Activated naive CD4-positive, alpha-beta T cell treated with anti-CD3 and anti-CD28 coated beads for 36 hours (primary cell): ENCODE measurements around the gene SYTL4. TPM values are rescaled to one million over a fixed set of nuclear protein-coding genes. Genes with fewer than 3 reads are reported as not detected.

Experiments used
- CTCF ChIA-PET: fragments of 350-600 bp; sonication (Branson Sonifier 250); formaldehyde crosslinking; loops from one replicate; lab custom pipeline; 2021; ENCODE audit warnings: antibody characterized with exemption; lab: Charles Lee
- DNase-seq: peaks from one replicate; pipeline ENCODE4 v3.0.0-alpha.2; 2020
- H3K27ac Mint-ChIP-seq: one replicate; pipeline ENCODE4 v1.8.0; 2021; ENCODE audit warnings: mild to moderate bottlenecking, mixed read lengths
- H3K27me3 Mint-ChIP-seq: one replicate; pipeline ENCODE4 v1.8.0; 2021; ENCODE audit warnings: low read depth, mixed read lengths
- H3K36me3 Mint-ChIP-seq: one replicate; pipeline ENCODE4 v1.8.0; 2021; ENCODE audit warnings: low read depth, mixed read lengths
- H3K4me1 Mint-ChIP-seq: one replicate; pipeline ENCODE4 v1.8.0; 2021; ENCODE audit warnings: low read depth, mixed read lengths
- H3K4me3 Mint-ChIP-seq: one replicate; pipeline ENCODE4 v1.8.0; 2021; ENCODE audit warnings: mild to moderate bottlenecking, moderate library complexity, mixed read lengths
- H3K9me3 Mint-ChIP-seq: one replicate; pipeline ENCODE4 v1.8.0; 2021; ENCODE audit warnings: mixed read lengths
- intact Hi-C: fragments of 100-400 bp; cut with micrococcal nuclease; formaldehyde crosslinking; loops from one replicate; pipeline ENCODE4 v1.15.1; 2023
- total RNA-seq, 2 experiments: library from RNA; stranded (reverse); gene quantifications; one replicate each; pipeline ENCODE4 v1.2.3, GENCODE V29; 2021

SYTL4 gene
- total RNA-seq, 2 experiments from 2014 or later, result not detected

GRCh38 chrX:100685997-100686305, 46.0 kb downstream of the SYTL4 start:
- intact Hi-C loops, result loop anchor here (1.0 to 2.0 kb wide), 5 partner anchors 15 to 601 kb away; no protein-coding TSS in a partner anchor
- no peak for DNase-seq
- Mint-ChIP-seq H3K27me3 (no peaks in the 10 kb centered on the region), H3K4me1 (peaks cover 16% of the 10 kb centered on the region), H3K4me3 (no peak overlapping the region), H3K27ac (no peak overlapping the region), H3K36me3 (no peaks in the 10 kb centered on the region), H3K9me3 (no peaks in the 10 kb centered on the region)
- CTCF ChIA-PET, result interaction anchor here (0.8 to 8.0 kb wide), 9 partner anchors 9 to 174 kb away, joined by 3 to 118 read pairs (median 4); no protein-coding TSS in a partner anchor

DNA sequence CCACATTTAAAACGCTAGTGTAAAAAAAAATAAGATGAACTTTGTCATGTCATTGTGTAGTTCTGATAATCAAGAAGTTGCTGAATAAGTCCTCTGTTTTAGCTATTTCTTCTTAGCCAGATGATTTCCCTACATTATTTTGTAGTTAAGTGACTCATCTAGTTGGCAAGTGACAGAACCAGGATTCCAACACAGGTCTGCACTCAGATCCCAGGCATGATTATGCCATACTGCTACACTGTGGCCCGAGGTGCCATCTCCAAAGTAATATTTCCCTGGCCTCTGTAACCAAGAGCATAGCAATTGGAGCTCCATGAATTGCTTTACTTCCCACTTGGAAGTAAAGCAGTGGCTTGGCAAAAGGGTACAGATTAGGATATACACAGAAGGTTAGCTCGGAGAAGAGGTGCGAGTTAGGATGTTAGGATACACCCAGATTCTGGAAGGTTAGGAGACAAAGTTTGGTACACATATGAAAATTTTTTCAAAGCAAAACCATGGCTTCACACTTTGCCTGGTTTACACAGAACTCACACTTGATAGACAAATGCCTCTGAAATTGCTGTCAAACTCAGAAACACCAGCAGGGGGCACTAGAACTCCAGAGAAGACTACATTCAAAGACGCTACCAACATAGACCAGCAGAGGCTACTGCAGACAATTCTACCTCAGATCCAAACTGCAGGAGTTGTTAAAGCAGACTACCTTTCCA, 46.5 kb downstream of the SYTL4 start:
- CTCF ChIA-PET, result interaction anchor here (0.7 to 8.0 kb wide), 15 partner anchors 8 to 923 kb away, joined by 3 to 118 read pairs (median 4); partner anchors contain the start of gene SRPX2
- intact Hi-C loops, result loop anchor here (1.0 to 2.0 kb wide), 5 partner anchors 14 to 602 kb away; no protein-coding TSS in a partner anchor
- Mint-ChIP-seq H3K4me1 (peaks cover 16% of the 10 kb centered on the region), H3K9me3 (no peaks in the 10 kb centered on the region), H3K27me3 (no peaks in the 10 kb centered on the region), H3K27ac (no peak overlapping the region), H3K36me3 (no peaks in the 10 kb centered on the region), H3K4me3 (no peak overlapping the region)
- DNase-seq, result peak; percentile 82

GRCh38 chrX:100682939-100683338, 49.0 kb downstream of the SYTL4 start:
- Mint-ChIP-seq H3K9me3 (no peaks in the 10 kb centered on the region), H3K27me3 (no peaks in the 10 kb centered on the region), H3K4me1 (peaks cover 16% of the 10 kb centered on the region), H3K4me3 (no peak overlapping the region), H3K27ac (no peak overlapping the region), H3K36me3 (no peaks in the 10 kb centered on the region)
- no peak for DNase-seq
- CTCF ChIA-PET, result interaction anchor here (1.4 to 8.0 kb wide), 2 partner anchors 8 to 84 kb away, joined by 3 to 118 read pairs; no protein-coding TSS in a partner anchor
- intact Hi-C loops, result no loop called here

- no peak for DNase-seq
- Mint-ChIP-seq H3K9me3 (no peaks in the 10 kb centered on the region), H3K4me1 (peaks cover 3% of the 10 kb centered on the region), H3K36me3 (no peaks in the 10 kb centered on the region), H3K27ac (no peak overlapping the region), H3K27me3 (no peaks in the 10 kb centered on the region), H3K4me3 (no peak overlapping the region)
- intact Hi-C loops, result no loop called here
- CTCF ChIA-PET, result interaction anchor here (0.6 to 8.0 kb wide), 2 partner anchors 47 to 86 kb away, joined by 4 to 118 read pairs; no protein-coding TSS in a partner anchor
Measured at GRCh38 chrX:100681599-100681998, 50.3 kb downstream of the SYTL4 start.

GRCh38 chrX:100680756-100681155, 51.2 kb downstream of the SYTL4 start:
- Mint-ChIP-seq H3K4me3 (no peak overlapping the region), H3K27ac (no peak overlapping the region), H3K27me3 (no peaks in the 10 kb centered on the region), H3K4me1 (no peaks in the 10 kb centered on the region), H3K36me3 (no peaks in the 10 kb centered on the region), H3K9me3 (no peaks in the 10 kb centered on the region)
- intact Hi-C loops, result no loop called here
- no peak for DNase-seq
- CTCF ChIA-PET, result interaction anchor here (0.6 kb wide), 1 partner anchor 84 kb away, joined by 4 read pairs; no protein-coding TSS in a partner anchor

DNA sequence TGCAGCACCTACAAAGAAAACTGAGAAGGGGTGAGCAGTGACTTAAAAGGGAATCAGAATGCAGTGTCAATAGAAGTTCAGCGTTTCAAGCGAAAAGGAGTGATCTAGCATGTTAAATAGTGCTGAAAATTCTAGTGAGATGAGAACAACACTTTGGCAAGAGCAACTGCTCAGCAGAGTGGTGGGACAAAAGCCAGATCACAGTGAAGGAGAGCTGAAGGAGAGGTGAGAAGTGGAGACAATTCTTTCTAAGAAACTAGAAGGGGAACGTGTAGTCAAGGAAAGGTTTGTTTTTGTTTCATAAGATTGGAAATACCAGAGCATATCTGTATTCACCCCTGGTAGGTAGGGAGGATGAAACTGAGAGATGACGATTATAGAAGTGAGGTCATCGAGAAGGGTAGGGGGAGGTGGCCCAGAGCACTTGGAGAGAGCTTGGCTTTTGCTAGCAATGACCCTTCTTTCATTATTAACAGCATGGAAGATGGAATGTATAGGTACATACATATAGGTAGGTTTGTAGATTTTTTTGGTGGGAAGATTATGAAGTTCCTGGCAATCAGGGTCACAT, 54.2 kb downstream of the SYTL4 start:
- Mint-ChIP-seq H3K9me3 (no peaks in the 10 kb centered on the region), H3K36me3 (no peaks in the 10 kb centered on the region), H3K27me3 (no peaks in the 10 kb centered on the region), H3K4me3 (no peak overlapping the region), H3K4me1 (peaks cover 6% of the 10 kb centered on the region), H3K27ac (no peak overlapping the region)
- DNase-seq, result no peak
- CTCF ChIA-PET, result interaction anchor here (0.9 to 1.7 kb wide), 2 partner anchors 8 to 91 kb away, joined by 3 read pairs; no protein-coding TSS in a partner anchor
- intact Hi-C loops, result no loop called here

DNA sequence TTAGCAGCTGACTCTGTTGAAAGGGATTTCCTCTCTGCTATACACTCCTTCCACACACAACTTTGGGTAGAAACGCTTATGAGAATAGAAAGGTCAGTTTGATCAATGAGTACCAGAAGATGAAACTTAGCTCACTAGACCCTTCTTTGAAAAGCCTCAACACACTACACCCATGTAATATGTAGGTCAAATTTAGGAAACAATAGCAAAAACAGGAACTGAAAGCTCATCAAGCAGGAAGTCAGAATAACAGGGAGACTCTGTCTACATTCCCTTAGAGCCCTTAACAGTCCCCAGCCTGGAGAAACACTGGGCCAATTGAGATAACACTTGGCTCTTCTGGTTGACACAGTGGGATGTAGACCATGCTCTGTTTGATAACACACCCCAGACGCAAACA, 57.2 kb downstream of the SYTL4 start:
- no peaks in the 10 kb centered on the region for H3K27me3 Mint-ChIP-seq
- DNase-seq, result no peak
- intact Hi-C loops, result no loop called here
- H3K9me3 Mint-ChIP-seq, result no peaks in the 10 kb centered on the region
- no peak overlapping the region for H3K4me3 Mint-ChIP-seq
- H3K4me1 Mint-ChIP-seq, result peaks cover 6% of the 10 kb centered on the region
- CTCF ChIA-PET, result interaction anchor here (0.8 to 1.7 kb wide), 3 partner anchors 9 to 94 kb away, joined by 3 to 9 read pairs (median 3); no protein-coding TSS in a partner anchor
- H3K27ac Mint-ChIP-seq, result no peak overlapping the region
- no peaks in the 10 kb centered on the region for H3K36me3 Mint-ChIP-seq

DNA sequence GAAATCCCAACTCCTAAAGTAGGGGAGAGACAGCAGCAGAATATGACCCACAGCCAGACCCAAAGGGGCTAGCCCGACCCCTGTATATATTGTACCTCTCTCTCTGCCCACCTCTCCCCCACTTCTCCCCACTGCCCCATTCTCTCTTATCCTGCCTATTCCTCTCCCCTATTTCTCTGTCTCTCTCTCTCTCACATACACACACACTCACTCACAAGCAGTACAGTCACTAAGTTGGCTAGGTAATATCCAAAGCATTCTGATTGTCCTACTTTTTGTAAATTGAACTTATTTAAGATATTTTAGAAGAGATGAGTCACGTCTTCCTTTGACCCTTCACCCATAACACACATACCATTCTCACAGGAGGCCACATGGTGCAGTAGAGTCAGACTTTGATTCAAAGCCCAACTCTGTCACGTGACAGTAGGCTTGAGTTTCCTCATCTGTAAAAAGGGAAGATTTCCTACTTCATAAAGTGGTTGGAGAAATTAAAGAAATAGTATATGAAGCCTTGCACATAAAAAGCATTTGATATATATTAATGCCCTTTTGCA, 58.4 kb downstream of the SYTL4 start:
- no peak for DNase-seq
- H3K9me3 Mint-ChIP-seq, result no peaks in the 10 kb centered on the region
- H3K4me1 Mint-ChIP-seq, result peaks cover 6% of the 10 kb centered on the region
- H3K4me3 Mint-ChIP-seq, result no peak overlapping the region
- CTCF ChIA-PET, result interaction anchor here (0.8 to 3.9 kb wide), 3 partner anchors 12 to 95 kb away, joined by 4 to 18 read pairs (median 4); no protein-coding TSS in a partner anchor
- no peaks in the 10 kb centered on the region for H3K36me3 Mint-ChIP-seq
- intact Hi-C loops, result no loop called here
- no peaks in the 10 kb centered on the region for H3K27me3 Mint-ChIP-seq
- no peak overlapping the region for H3K27ac Mint-ChIP-seq

GRCh38 chrX:100672966-100673365, 59.0 kb downstream of the SYTL4 start:
- H3K36me3 Mint-ChIP-seq, result no peaks in the 10 kb centered on the region
- CTCF ChIA-PET, result interaction anchor here (1.7 to 3.9 kb wide), 2 partner anchors 12 to 96 kb away, joined by 4 to 18 read pairs; no protein-coding TSS in a partner anchor
- intact Hi-C loops, result no loop called here
- no peak overlapping the region for H3K4me3 Mint-ChIP-seq
- H3K9me3 Mint-ChIP-seq, result no peaks in the 10 kb centered on the region
- DNase-seq, result no peak
- H3K27ac Mint-ChIP-seq, result no peak overlapping the region
- H3K4me1 Mint-ChIP-seq, result peaks cover 6% of the 10 kb centered on the region
- H3K27me3 Mint-ChIP-seq, result no peaks in the 10 kb centered on the region

DNA sequence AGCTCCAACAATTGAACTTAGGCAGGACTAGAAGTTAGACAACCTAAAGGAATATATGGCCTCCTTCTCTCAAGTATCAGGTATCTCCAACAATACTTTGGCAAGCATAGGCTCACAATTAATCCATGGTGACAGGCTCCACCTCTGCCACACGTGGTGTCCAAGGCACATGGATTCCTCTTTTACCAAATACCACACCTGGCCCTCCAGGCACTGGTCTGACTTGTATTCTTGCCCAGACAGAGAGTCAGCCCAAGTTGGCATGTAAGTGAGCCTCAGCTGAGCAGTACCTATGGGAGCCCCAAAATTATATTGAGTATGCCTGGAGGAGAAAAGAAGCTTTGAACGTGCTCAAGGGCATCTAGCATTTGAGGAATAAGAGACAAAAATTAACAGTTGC, 68.3 kb downstream of the SYTL4 start:
- CTCF ChIA-PET, result no interaction called here
- Mint-ChIP-seq H3K4me1 (no peaks in the 10 kb centered on the region), H3K4me3 (no peak overlapping the region), H3K9me3 (no peaks in the 10 kb centered on the region), H3K36me3 (no peaks in the 10 kb centered on the region), H3K27me3 (no peaks in the 10 kb centered on the region), H3K27ac (no peak overlapping the region)
- no peak for DNase-seq
- intact Hi-C loops, result no loop called here

DNA sequence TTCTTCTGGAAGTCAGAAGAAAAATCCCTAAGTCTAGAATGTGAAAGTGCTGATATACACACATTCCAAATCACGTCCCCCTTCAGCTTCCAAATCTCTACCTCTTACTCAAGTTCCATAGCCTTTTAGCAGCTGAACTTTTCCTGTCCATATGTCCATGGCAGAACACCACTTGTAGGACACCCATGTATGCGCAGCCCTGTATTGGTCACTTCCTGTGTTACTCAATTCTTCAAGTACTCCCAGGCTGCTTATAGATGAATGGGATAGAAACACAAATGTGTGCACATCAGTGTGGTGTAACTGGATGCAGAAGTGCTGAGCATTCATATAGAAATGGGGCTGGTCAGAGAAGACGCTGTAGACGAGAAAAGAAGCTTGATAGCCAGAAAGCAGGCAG, 69.1 kb downstream of the SYTL4 start:
- no peaks in the 10 kb centered on the region for H3K27me3 Mint-ChIP-seq
- no peak overlapping the region for H3K4me3 Mint-ChIP-seq
- no peaks in the 10 kb centered on the region for H3K36me3 Mint-ChIP-seq
- no peaks in the 10 kb centered on the region for H3K4me1 Mint-ChIP-seq
- DNase-seq, result no peak
- intact Hi-C loops, result no loop called here
- H3K9me3 Mint-ChIP-seq, result no peaks in the 10 kb centered on the region
- H3K27ac Mint-ChIP-seq, result no peak overlapping the region
- CTCF ChIA-PET, result interaction anchor here (1.6 kb wide), 1 partner anchor 9 kb away, joined by 4 read pairs; no protein-coding TSS in a partner anchor

GRCh38 chrX:100662170-100662569, 69.8 kb downstream of the SYTL4 start:
- H3K9me3 Mint-ChIP-seq, result no peaks in the 10 kb centered on the region
- no peak overlapping the region for H3K4me3 Mint-ChIP-seq
- H3K27ac Mint-ChIP-seq, result no peak overlapping the region
- DNase-seq, result no peak
- CTCF ChIA-PET, result interaction anchor here (1.6 kb wide), 1 partner anchor 9 kb away, joined by 4 read pairs; no protein-coding TSS in a partner anchor
- H3K36me3 Mint-ChIP-seq, result no peaks in the 10 kb centered on the region
- H3K27me3 Mint-ChIP-seq, result no peaks in the 10 kb centered on the region
- H3K4me1 Mint-ChIP-seq, result no peaks in the 10 kb centered on the region
- intact Hi-C loops, result no loop called here
